A549 (cell line): ENCODE measurements around the gene SYNM. TPM values are rescaled to one million over a fixed set of nuclear protein-coding genes. Genes with fewer than 3 reads are reported as not detected.
A peak's percentile ranks its signal among the peaks of the same experiment; 100 is the strongest.

Source experiments
- ATAC-seq, 2 experiments: fragments of 200-7000 bp in 1 of 2; fragments of >200 bp in 1 of 2; cut with Nextera tagmentation in 1 of 2; cut with Tn5 transposase in 1 of 2; 3 replicates each; pipeline versions ENCODE4 v1.8.0 to v1.9.1; 2018 to 2020; ENCODE audit warnings: mild to moderate bottlenecking in 1 of 2, moderate library complexity in 1 of 2
- CTCF ChIA-PET: fragments of 300-600 bp; sonication (Branson Sonifier 250); formaldehyde crosslinking; extraction: SDS; loops from one replicate; lab custom pipeline; 2021; ENCODE audit warnings: antibody characterized with exemption, inconsistent platforms; lab: Yijun Ruan, JAX
- POLR2A ChIA-PET: fragments of 350-600 bp; formaldehyde crosslinking; extraction: SDS; loops from one replicate; lab custom pipeline; 2021; ENCODE audit warnings: antibody characterized with exemption, inconsistent platforms; lab: Yijun Ruan, JAX
- DNase-seq, 2 experiments: peaks; one replicate each; pipeline versions ENCODE4 v3.0.0 to v3.0.0-alpha.2; 2011 to 2016; ENCODE audit warnings: low read depth in 1 of 2, low spot score in 1 of 2
- FAIRE-seq: peaks from 2 replicates; lab custom pipeline; 2011; peaks lifted over from hg19 to GRCh38; lab: Jason Lieb, UNC
- H3K27ac ChIP-seq, 2 experiments: fragments of >200 bp; sonication (Bioruptor Twin); formaldehyde crosslinking; 3 replicates each; pipeline ENCODE4 v1.5.1; 2016 to 2017
- H3K4me1 ChIP-seq: fragments of >200 bp; sonication (Bioruptor Twin); formaldehyde crosslinking; 3 replicates; pipeline ENCODE4 v1.6.1; 2016
- H3K4me2 ChIP-seq: fragments of >200 bp; sonication (Bioruptor Twin); formaldehyde crosslinking; 3 replicates; pipeline ENCODE4 v1.6.1; 2016
- H3K4me3 ChIP-seq: fragments of >200 bp; sonication (Bioruptor Twin); formaldehyde crosslinking; 3 replicates; pipeline ENCODE4 v1.5.1; 2016
- H3K9me3 ChIP-seq: fragments of >200 bp; sonication (Bioruptor Twin); formaldehyde crosslinking; 3 replicates; pipeline ENCODE4 v1.6.1; 2016
- BHLHE40 ChIP-seq: IDR thresholded peaks from 2 replicates; pipeline ENCODE4 v1.6.1; 2012; ENCODE audit warnings: low read depth, low read length, inconsistent platforms
- CBX2 ChIP-seq: fragments of 200-600 bp; sonication (generic); IDR thresholded peaks from 2 replicates; pipeline ENCODE4 v1.6.1; 2016; ENCODE audit warnings: low read depth, mild to moderate bottlenecking, borderline replicate concordance
- CEBPB ChIP-seq, 2 experiments: fragments of >200 bp in 1 of 2; sonication (Bioruptor Twin) in 1 of 2; formaldehyde crosslinking in 1 of 2; IDR thresholded peaks; 2 replicates each; pipeline ENCODE4 v1.6.1; 2012 to 2016
- EHMT2 ChIP-seq: fragments of 200-600 bp; sonication (generic); IDR thresholded peaks from 2 replicates; pipeline ENCODE4 v1.6.1; 2016; ENCODE audit warnings: antibody characterized with exemption, low read depth, mild to moderate bottlenecking, moderate library complexity
- EP300 ChIP-seq, 2 experiments: fragments of >200 bp; sonication (Bioruptor Twin); formaldehyde crosslinking; IDR thresholded peaks; 2 replicates in 1 of 2; 3 replicates in 1 of 2; pipeline ENCODE4 v1.6.1; 2016 to 2017
- ESRRA ChIP-seq: fragments of 150-350 bp; IDR thresholded peaks from 2 replicates; pipeline ENCODE4 v1.6.1; 2014; ENCODE audit warnings: mild to moderate bottlenecking, low read length, borderline replicate concordance
- GATA3 ChIP-seq: IDR thresholded peaks from 2 replicates; pipeline ENCODE4 v1.6.1; 2012; ENCODE audit warnings: borderline replicate concordance
- HOXA7 ChIP-seq: fragments of 250-450 bp; sonication (Bioruptor Pico); IDR thresholded peaks from 2 replicates; pipeline ENCODE4 v1.5.0; 2020; ENCODE audit warnings: mild to moderate bottlenecking, moderate library complexity
- HOXB13 ChIP-seq: fragments of 250-450 bp; sonication (Bioruptor Pico); IDR thresholded peaks from 2 replicates; pipeline ENCODE4 v1.5.0; 2020; ENCODE audit warnings: low read depth, mild to moderate bottlenecking, moderate library complexity
- HOXB5 ChIP-seq: fragments of 250-450 bp; sonication (Bioruptor Pico); IDR thresholded peaks from 2 replicates; pipeline ENCODE4 v1.5.0; 2020; ENCODE audit warnings: mild to moderate bottlenecking, moderate library complexity
- JUN ChIP-seq, 2 experiments: fragments of >200 bp; sonication (Bioruptor Twin); formaldehyde crosslinking; IDR thresholded peaks; 2 replicates in 1 of 2; 3 replicates in 1 of 2; pipeline ENCODE4 v1.6.1; 2016 to 2017
- KDM1A ChIP-seq: fragments of 200-600 bp; sonication (generic); IDR thresholded peaks from 2 replicates; pipeline ENCODE4 v1.6.1; 2016; ENCODE audit warnings: low read depth, mild to moderate bottlenecking
- KDM5A ChIP-seq: fragments of 200-600 bp; sonication (generic); IDR thresholded peaks from 2 replicates; pipeline ENCODE4 v1.6.1; 2016; ENCODE audit warnings: antibody characterized with exemption, mild to moderate bottlenecking
- MAZ ChIP-seq: fragments of 150-350 bp; IDR thresholded peaks from 2 replicates; pipeline ENCODE4 v1.6.1; 2014; ENCODE audit warnings: antibody characterized with exemption, low read depth, low read length, borderline replicate concordance
- MYC ChIP-seq: IDR thresholded peaks from 2 replicates; pipeline ENCODE4 v1.6.1; 2012; ENCODE audit warnings: mild to moderate bottlenecking, inconsistent platforms, low read length, improper control_type of control experiment, borderline replicate concordance
- NFE2L2 ChIP-seq: fragments of 150-350 bp; conservative IDR thresholded peaks from 2 replicates; pipeline ENCODE4 v1.6.1; 2014; ENCODE audit warnings: low read length
- NR3C1 ChIP-seq: fragments of >200 bp; sonication (Bioruptor Twin); formaldehyde crosslinking; IDR thresholded peaks from 3 replicates; pipeline ENCODE4 v1.6.1; 2017
- PHF8 ChIP-seq: fragments of 200-600 bp; sonication (generic); IDR thresholded peaks from 2 replicates; pipeline ENCODE4 v1.6.1; 2016; ENCODE audit warnings: low read depth, mild to moderate bottlenecking, antibody characterized with exemption, moderate library complexity, borderline replicate concordance
- RAD21 ChIP-seq, 2 experiments: fragments of >200 bp in 1 of 2; sonication (Bioruptor Twin) in 1 of 2; formaldehyde crosslinking in 1 of 2; IDR thresholded peaks in 1 of 2; conservative IDR thresholded peaks in 1 of 2; 2 replicates in 1 of 2; 3 replicates in 1 of 2; pipeline ENCODE4 v1.6.1; 2012 to 2018; ENCODE audit warnings: inconsistent platforms in 1 of 2
- RARB ChIP-seq: fragments of 250-450 bp; sonication (Bioruptor Pico); IDR thresholded peaks from 2 replicates; pipeline ENCODE4 v1.8.0; 2021; ENCODE audit warnings: mild to moderate bottlenecking, moderate library complexity
- RCOR1 ChIP-seq: fragments of 150-350 bp; IDR thresholded peaks from 2 replicates; pipeline ENCODE4 v1.6.1; 2014; ENCODE audit warnings: antibody characterized with exemption, low read length, low read depth
- RNF2 ChIP-seq: fragments of 200-600 bp; sonication (generic); IDR thresholded peaks from 2 replicates; pipeline ENCODE4 v1.6.1; 2016; ENCODE audit warnings: low read depth, mild to moderate bottlenecking, antibody characterized with exemption, moderate library complexity, borderline replicate concordance
- SMC3 ChIP-seq: fragments of >200 bp; sonication (Bioruptor Twin); formaldehyde crosslinking; IDR thresholded peaks from 3 replicates; pipeline ENCODE4 v1.6.1; 2018; ENCODE audit warnings: inconsistent platforms
- TFCP2L1 ChIP-seq: fragments of 250-450 bp; sonication (Bioruptor Pico); IDR thresholded peaks from 2 replicates; pipeline ENCODE4 v1.5.0; 2021; ENCODE audit warnings: mild to moderate bottlenecking
- ZC3H11A ChIP-seq: fragments of 450-650 bp; IDR thresholded peaks from 2 replicates; pipeline ENCODE4 v1.6.1; 2014; ENCODE audit warnings: antibody characterized with exemption, mild to moderate bottlenecking
- ZNF302 ChIP-seq: fragments of 250-450 bp; sonication (Bioruptor Pico); IDR thresholded peaks from 2 replicates; pipeline ENCODE4 v1.9.0; 2021; ENCODE audit warnings: inconsistent platforms, mild to moderate bottlenecking, moderate library complexity
- WGBS: methylation state at CpG from one replicate; pipeline ENCODE4 v1.1.6; 2017; ENCODE audit errors: missing lambda C conversion rate; 5-methylcytosine and 5-hydroxymethylcytosine counted together
- polyA plus RNA-seq, 4 experiments: library from polyadenylated mRNA; depleted of rRNA in 3 of 4; stranded (reverse); fragments of >200 nt; fragmentation: RNase III in 1 of 4; extraction: RNeasy Plus Mini Kit Qiagen cat#74134 plus additional on column Dnase treatment in 1 of 4; gene quantifications; 2 replicates in 3 of 4; 3 replicates in 1 of 4; pipeline ENCODE4 v1.2.3, GENCODE V29; 2011 to 2017
- TF ChIP-seq, protein P1 (sequence below): fragments of 250-450 bp; sonication (Bioruptor Pico); IDR thresholded peaks from 2 replicates; pipeline ENCODE4 v1.5.0; 2020; ENCODE audit warnings: low read depth, mild to moderate bottlenecking, moderate library complexity
- TF ChIP-seq, protein P2 (sequence below): IDR thresholded peaks from 2 replicates; pipeline ENCODE4 v1.6.1; 2012; ENCODE audit warnings: low read depth, borderline replicate concordance
- TF ChIP-seq, protein P3 (sequence below): fragments of >200 bp; sonication (Bioruptor Twin); formaldehyde crosslinking; IDR thresholded peaks from 3 replicates; pipeline ENCODE4 v1.5.1; 2016
- TF ChIP-seq, protein P4 (sequence below): fragments of >200 bp; sonication (Bioruptor Twin); formaldehyde crosslinking; IDR thresholded peaks from 2 replicates; pipeline ENCODE4 v1.6.1; 2016

The SYNM gene
- polyA plus RNA-seq, 2 of the 4 experiments (the other 2 are of a cell fraction), result 22.6 to 37.7 TPM

DNA sequence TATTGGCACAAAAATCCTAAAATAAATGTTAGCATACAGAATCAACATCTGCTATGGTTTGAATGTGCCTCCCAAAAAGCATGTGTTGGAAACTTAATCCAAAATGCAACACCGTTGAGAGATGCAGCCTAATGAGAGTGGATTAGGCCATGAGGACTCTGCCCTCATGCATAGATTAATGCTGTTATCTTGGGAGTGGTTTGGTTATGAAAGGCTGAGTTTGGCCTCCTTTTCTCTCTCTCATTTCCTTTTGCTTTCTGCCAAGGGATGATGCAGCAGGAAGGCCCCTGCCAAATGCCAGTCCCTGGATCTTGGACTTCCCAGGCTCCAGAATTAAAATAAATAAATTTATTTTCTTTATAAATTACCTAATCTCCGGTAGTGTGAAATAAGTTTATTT is 49.4 kb downstream of the SYNM start:
- H3K4me2 ChIP-seq, result no peak overlapping the region

DNA sequence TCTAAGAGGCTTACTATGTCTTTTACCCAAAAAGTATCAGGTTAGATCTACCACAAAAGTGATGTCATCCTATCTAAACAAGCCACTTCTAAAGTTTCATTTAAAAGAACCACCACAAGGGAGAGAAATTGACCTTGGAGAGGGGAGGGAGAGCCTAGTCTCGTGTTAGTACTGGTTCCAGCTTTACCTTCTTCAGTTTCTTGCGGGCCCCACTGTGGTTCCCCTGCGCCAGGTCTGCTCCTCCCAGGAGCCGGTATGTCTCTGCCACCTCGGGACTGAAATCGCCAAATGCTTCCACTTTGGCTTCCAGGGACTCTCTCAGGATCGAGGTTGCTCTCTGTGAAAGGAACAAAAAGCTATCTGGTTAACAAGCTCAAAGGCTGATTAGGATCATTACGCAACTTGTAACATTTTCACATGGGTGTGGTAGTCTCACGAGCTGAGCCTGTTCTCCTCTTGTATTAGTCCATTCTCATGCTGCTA is 51.1 kb downstream of the SYNM start:
- Histone ChIP-seq H3K27ac (no peak overlapping the region), H3K9me3 (no peaks in the 10 kb centered on the region), H3K4me3 (no peak overlapping the region), H3K4me1 (no peaks in the 10 kb centered on the region), H3K4me2 (no peak overlapping the region)
- DNase-seq (no peak), FAIRE-seq (no peak), ATAC-seq (no peak)
- WGBS, result 85% methylated on average over 9 of the region's 9 CpGs
- ChIA-PET POLR2A (no interaction called here), CTCF (interaction anchor here (1.0 to 1.6 kb wide), 2 partner anchors 55 to 57 kb away, joined by 4 read pairs; no protein-coding TSS in a partner anchor)
- TF ChIP-seq NR3C1 (no peak), NFE2L2 (no peak), BHLHE40 (no peak), CEBPB (IDR thresholded peaks at IDR 0.05) (peak; percentile 47 to 57; a peak in 2 of 4 replicates)

More for the DNA sequence above, 49.4 kb downstream of the SYNM start:
- no peaks in the 10 kb centered on the region for H3K9me3 ChIP-seq
- no peak overlapping the region for H3K27ac ChIP-seq
- TF ChIP-seq PHF8 (no peak), ESRRA (no peak), SMC3 (no peak), HOXA7 (CRISPR knock-in tag) (no peak), JUN (IDR thresholded peaks at IDR 0.05) (no peak), MAZ (no peak), CBX2 (no peak), CEBPB (IDR thresholded peaks at IDR 0.05) (no peak), HOXB5 (no peak), RCOR1 (no peak), EHMT2 (no peak), RARB (no peak), NR3C1 (no peak), BHLHE40 (no peak), ZC3H11A (no peak), HOXB13 (no peak)
- TF ChIP-seq, protein P1, sequence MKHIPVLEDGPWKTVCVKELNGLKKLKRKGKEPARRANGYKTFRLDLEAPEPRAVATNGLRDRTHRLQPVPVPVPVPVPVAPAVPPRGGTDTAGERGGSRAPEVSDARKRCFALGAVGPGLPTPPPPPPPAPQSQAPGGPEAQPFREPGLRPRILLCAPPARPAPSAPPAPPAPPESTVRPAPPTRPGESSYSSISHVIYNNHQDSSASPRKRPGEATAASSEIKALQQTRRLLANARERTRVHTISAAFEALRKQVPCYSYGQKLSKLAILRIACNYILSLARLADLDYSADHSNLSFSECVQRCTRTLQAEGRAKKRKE (CRISPR knock-in tag), result no peak
- TF ChIP-seq, protein P2, sequence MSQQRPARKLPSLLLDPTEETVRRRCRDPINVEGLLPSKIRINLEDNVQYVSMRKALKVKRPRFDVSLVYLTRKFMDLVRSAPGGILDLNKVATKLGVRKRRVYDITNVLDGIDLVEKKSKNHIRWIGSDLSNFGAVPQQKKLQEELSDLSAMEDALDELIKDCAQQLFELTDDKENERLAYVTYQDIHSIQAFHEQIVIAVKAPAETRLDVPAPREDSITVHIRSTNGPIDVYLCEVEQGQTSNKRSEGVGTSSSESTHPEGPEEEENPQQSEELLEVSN, result no peak
- TF ChIP-seq, protein P3, sequence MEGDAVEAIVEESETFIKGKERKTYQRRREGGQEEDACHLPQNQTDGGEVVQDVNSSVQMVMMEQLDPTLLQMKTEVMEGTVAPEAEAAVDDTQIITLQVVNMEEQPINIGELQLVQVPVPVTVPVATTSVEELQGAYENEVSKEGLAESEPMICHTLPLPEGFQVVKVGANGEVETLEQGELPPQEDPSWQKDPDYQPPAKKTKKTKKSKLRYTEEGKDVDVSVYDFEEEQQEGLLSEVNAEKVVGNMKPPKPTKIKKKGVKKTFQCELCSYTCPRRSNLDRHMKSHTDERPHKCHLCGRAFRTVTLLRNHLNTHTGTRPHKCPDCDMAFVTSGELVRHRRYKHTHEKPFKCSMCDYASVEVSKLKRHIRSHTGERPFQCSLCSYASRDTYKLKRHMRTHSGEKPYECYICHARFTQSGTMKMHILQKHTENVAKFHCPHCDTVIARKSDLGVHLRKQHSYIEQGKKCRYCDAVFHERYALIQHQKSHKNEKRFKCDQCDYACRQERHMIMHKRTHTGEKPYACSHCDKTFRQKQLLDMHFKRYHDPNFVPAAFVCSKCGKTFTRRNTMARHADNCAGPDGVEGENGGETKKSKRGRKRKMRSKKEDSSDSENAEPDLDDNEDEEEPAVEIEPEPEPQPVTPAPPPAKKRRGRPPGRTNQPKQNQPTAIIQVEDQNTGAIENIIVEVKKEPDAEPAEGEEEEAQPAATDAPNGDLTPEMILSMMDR, result no peak
- H3K4me3 ChIP-seq, result no peak overlapping the region
- POLR2A ChIA-PET, result no interaction called here
- no peaks in the 10 kb centered on the region for H3K4me1 ChIP-seq
- CTCF ChIA-PET, result no interaction called here
- ATAC-seq (no peak), FAIRE-seq (no peak), DNase-seq (no peak)
- WGBS, result 59% methylated on average over 2 of the region's 2 CpGs

DNA sequence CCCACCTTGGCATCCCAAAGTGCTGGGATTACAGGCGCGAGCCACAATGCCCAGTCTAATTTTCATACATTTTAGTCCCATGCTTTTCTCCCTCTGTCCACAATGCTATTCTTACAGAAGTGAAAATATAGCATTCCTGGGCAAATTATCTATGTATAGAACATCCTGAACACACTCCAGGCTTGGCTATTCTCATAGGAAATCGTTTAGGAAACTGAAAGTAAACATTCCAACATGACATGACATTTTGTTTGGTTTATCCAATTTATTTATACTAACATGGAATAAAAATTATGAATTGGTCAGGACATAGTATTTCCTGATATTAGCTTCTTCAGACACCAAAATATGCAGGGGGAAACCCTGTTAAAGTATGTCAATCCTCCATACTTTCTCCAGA is 52.6 kb downstream of the SYNM start:
- no peaks in the 10 kb centered on the region for H3K4me1 ChIP-seq
- FAIRE-seq (no peak), DNase-seq (no peak), ATAC-seq (no peak)
- H3K27ac ChIP-seq, result no peak overlapping the region
- 71% methylated on average over 3 of the region's 3 CpGs for WGBS
- ChIA-PET POLR2A (no interaction called here), CTCF (interaction anchor here (0.6 to 2.1 kb wide), 2 partner anchors 52 to 653 kb away, joined by 4 to 5 read pairs; partner anchors contain the start of gene SYNM)
- no peaks in the 10 kb centered on the region for H3K9me3 ChIP-seq
- no peak overlapping the region for H3K4me3 ChIP-seq
- no peak overlapping the region for H3K4me2 ChIP-seq
- TF ChIP-seq NFE2L2 (no peak), CBX2 (no peak), EP300 (IDR thresholded peaks at IDR 0.05) (no peak), GATA3 (no peak), KDM1A (no peak), RNF2 (no peak), NR3C1 (no peak), JUN (IDR thresholded peaks at IDR 0.05) (no peak), RAD21 (conservative IDR thresholded peaks at IDR 0.05 in 1 of 2, IDR thresholded peaks at IDR 0.05 in 1 of 2) (no peak), KDM5A (no peak), MYC (no peak), ZNF302 (CRISPR knock-in tag) (no peak), TFCP2L1 (no peak), HOXB13 (no peak)
- TF ChIP-seq, protein P4, sequence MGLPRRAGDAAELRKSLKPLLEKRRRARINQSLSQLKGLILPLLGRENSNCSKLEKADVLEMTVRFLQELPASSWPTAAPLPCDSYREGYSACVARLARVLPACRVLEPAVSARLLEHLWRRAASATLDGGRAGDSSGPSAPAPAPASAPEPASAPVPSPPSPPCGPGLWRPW, result no peak
- TF ChIP-seq, protein P2, result no peak
